Measurements from ENCODE around the gene TASP1.
A peak's percentile ranks its signal among the peaks of the same experiment; 100 is the strongest.

The TASP1 gene

DNA sequence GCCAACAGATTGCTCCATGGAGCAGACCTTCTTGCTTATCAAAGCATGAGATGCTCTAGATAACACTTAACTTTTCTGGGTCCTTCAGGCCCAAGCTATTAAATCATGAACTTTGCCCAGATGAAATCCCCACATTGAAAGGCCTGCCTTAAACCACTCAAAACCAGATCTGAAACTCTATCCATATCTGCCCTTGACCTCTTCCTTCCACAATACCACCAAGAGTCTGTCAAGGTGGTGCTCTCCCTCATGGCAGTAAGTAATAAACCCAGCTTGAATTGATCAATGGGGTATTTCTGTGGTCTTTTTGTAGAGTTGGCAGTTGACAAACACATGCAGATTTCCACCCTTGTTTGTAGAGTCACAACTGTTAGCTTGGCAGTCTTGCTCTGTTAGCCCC lies 282.1 kb downstream of the TASP1 start:
- no peaks in the 10 kb centered on the region for H3K36me3 ChIP-seq (ENCODE audit: control insufficient read depth, insufficient read depth, low read length)
- peaks cover 5% of the 10 kb centered on the region for H3K4me1 ChIP-seq (ENCODE audit: control insufficient read depth, insufficient read depth, low read length)
- no peak overlapping the region for H3K4me3 ChIP-seq (ENCODE audit: low read length)
- no peak overlapping the region for H3K27ac ChIP-seq (ENCODE audit: low read depth, low read length)
- no peak overlapping the region for H3K9ac ChIP-seq (ENCODE audit: low read length)
- H3K27me3 ChIP-seq (ENCODE audit: control insufficient read depth, insufficient read depth, low read length) = no peaks in the 10 kb centered on the region

DNA sequence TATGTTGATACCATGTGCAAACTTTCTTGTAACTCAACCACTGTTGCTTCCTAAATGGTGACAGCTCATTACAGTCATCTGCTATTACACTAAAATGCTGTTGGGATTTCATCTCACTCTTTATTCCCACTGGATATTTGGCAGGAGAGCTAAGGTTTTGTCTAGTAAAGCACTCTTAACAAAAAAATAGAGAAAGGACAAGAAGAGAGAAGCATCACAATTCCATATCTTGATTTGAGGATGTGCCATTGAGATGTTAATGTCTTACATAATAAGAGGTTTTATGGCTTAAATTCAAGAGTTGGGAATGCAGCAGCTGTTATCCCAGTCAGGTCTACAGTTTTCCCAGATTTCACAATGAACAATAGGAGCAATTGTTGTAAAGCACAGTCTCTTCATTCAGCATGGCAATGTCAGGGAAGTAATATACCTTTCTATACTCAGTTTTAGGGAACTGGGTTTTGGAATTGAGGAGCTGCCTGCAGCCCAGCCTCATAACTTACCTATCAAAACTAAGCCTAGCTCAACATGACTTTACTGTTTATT lies 282.7 kb downstream of the TASP1 start:
- peak overlapping the region; percentile 49 for H3K27ac ChIP-seq (ENCODE audit: low read depth, low read length)
- no peak overlapping the region for H3K9ac ChIP-seq (ENCODE audit: low read length)
- no peaks in the 10 kb centered on the region for H3K27me3 ChIP-seq (ENCODE audit: control insufficient read depth, insufficient read depth, low read length)
- no peak overlapping the region for H3K4me3 ChIP-seq (ENCODE audit: low read length)
- no peaks in the 10 kb centered on the region for H3K36me3 ChIP-seq (ENCODE audit: control insufficient read depth, insufficient read depth, low read length)
- peaks cover 5% of the 10 kb centered on the region for H3K4me1 ChIP-seq (ENCODE audit: control insufficient read depth, insufficient read depth, low read length)

DNA sequence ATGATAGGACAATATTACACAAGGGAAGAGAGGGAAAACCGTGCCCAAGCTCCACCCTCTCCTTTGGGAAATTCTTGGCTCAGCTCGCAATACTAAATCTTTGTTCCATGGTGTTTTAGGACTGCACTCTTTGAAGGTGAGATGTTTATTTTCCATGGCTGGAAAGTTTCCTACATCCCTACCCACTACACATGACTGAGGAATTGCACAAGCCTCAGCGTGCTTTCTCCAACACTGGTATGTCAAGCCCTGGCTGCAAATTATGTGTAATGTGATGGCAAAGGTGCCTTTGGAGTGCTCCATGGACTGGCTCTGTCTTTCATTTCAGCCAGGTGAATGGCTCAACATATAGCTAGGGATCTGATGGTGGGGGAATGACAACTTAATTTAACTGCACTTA lies 283.3 kb downstream of the TASP1 start:
- peak overlapping the region; percentile 49 for H3K27ac ChIP-seq (ENCODE audit: low read depth, low read length)
- H3K4me1 ChIP-seq (ENCODE audit: control insufficient read depth, insufficient read depth, low read length) = peaks cover 5% of the 10 kb centered on the region
- H3K27me3 ChIP-seq (ENCODE audit: control insufficient read depth, insufficient read depth, low read length) = no peaks in the 10 kb centered on the region
- H3K9ac ChIP-seq (ENCODE audit: low read length) = no peak overlapping the region
- H3K4me3 ChIP-seq (ENCODE audit: low read length) = no peak overlapping the region
- H3K36me3 ChIP-seq (ENCODE audit: control insufficient read depth, insufficient read depth, low read length) = no peaks in the 10 kb centered on the region

DNA sequence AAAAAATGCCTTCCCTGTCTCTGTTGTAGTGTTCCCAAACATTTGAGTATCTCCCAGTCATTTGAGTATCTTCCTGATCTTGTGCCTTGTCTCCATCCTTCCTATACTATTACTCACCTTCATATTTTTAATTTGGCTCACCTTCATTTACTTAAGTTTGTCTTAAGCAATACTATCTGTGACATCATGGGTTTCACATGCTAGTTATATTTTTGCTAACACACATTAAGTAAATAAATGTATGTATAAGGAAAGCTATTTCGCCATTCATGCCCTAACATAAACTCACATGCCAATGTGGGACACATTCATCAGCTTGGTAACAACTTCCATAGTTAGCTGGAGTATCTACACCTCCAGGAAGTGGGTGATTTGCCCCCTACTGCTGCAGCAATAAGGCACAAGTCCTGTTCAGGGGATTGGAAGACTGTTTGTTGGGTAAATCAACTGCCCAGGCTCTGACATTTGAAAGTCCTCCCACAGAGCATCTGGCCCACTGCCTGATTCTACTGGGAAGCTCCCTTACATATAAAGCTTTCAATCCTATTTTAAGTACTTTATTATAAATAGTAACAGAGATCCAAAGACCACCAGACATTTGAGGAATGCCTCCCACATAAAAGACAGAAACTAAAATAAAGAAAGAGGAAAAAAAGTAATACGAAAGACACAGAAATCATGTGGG lies 285.3 kb downstream of the TASP1 start:
- H3K9ac ChIP-seq (ENCODE audit: low read length) = no peak overlapping the region
- H3K27ac ChIP-seq (ENCODE audit: low read depth, low read length) = no peak overlapping the region
- H3K27me3 ChIP-seq (ENCODE audit: control insufficient read depth, insufficient read depth, low read length) = no peaks in the 10 kb centered on the region
- no peaks in the 10 kb centered on the region for H3K36me3 ChIP-seq (ENCODE audit: control insufficient read depth, insufficient read depth, low read length)
- no peak overlapping the region for H3K4me3 ChIP-seq (ENCODE audit: low read length)
- H3K4me1 ChIP-seq (ENCODE audit: control insufficient read depth, insufficient read depth, low read length) = peaks cover 5% of the 10 kb centered on the region

DNA sequence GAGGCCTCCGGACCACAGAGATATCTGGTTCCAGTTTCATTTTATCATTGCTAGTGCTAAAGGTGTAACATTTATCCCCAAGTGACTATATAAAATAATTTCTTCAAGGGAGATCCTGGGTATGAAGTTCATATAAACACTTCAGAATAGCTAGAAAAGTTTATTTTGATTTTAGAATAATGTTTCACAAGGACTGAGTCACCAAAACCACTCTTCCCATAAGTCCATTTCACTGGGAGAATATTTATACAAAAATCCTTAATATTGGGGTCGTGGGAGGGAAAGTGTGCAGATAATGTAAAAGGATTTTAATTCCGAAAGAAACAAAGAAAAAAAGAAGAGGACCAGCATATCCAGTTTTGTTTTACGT lies 289.5 kb downstream of the TASP1 start:
- Histone ChIP-seq H3K4me3 (ENCODE audit: low read length) (no peak overlapping the region), H3K36me3 (ENCODE audit: control insufficient read depth, insufficient read depth, low read length) (no peaks in the 10 kb centered on the region), H3K4me1 (ENCODE audit: control insufficient read depth, insufficient read depth, low read length) (peaks cover 2% of the 10 kb centered on the region), H3K27me3 (ENCODE audit: control insufficient read depth, insufficient read depth, low read length) (no peaks in the 10 kb centered on the region), H3K27ac (ENCODE audit: low read depth, low read length) (no peak overlapping the region), H3K9ac (ENCODE audit: low read length) (no peak overlapping the region)

DNA sequence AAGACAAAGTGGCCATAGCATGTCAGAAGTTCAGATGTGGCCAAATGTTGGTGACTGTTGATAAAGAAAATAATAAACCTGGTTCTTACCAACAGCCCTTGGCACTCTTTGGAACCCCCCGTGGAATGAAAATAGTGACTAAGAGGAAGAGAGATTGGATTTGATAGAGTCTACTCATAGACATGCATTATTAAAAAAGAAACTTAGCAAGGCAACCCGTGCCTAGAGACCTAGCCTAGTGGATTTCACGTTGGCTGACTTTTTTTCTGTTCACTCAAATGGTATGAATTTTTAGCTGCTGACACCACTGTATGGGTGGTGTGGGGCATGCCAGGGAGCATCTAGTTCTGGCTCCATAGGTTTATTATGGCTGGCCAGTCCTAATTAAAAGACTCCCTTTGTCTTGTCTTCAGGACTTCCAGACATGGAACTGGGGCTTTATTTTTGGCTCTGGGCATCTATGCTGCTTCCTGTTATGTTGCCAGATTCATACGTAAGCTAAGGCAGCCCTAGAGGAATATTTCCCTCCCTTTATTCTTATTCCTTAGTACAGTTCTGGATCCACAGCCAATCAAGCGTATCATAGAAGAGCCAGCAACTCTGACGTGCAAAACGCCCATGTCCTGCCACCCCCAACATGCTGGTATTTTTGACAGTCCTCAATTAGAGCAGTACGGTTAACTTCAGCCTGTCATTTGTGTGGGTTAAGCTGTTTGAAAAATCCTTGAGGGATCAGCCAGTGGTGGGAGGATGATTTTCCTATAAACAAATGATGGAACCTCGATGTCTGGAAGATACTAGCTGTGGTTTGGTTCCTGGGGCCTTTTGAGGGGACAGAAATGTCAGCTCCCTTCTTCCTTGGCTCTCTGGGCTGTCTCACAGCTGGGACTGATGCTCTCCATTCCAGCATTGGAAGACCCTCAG lies 290.2 kb downstream of the TASP1 start:
- Histone ChIP-seq H3K27me3 (ENCODE audit: control insufficient read depth, insufficient read depth, low read length) (no peaks in the 10 kb centered on the region), H3K36me3 (ENCODE audit: control insufficient read depth, insufficient read depth, low read length) (no peaks in the 10 kb centered on the region), H3K4me1 (ENCODE audit: control insufficient read depth, insufficient read depth, low read length) (peaks cover 2% of the 10 kb centered on the region), H3K27ac (ENCODE audit: low read depth, low read length) (peak overlapping the region; percentile 30), H3K9ac (ENCODE audit: low read length) (no peak overlapping the region), H3K4me3 (ENCODE audit: low read length) (peak overlapping the region; percentile 9)

DNA sequence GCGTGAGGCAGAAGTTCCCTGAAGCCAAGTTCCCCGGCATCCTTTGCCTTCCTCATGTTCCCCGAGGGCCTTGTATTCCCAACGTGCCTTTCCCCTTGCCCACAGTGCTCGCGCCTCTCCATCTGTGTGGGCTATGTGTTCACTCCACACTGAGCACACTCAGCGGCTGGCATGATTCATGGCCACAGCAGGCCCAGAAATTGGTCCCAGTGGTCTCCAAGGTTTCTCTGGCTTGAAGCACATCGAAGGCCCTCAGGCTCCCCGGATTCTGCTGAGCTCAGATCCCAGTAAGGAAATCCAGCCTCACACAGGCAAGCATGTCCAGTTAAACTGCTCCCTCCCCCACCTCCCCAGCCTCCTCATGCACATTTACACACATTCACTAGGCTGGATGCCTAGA lies 294.1 kb downstream of the TASP1 start:
- H3K4me1 ChIP-seq (ENCODE audit: control insufficient read depth, insufficient read depth, low read length) = peaks cover 7% of the 10 kb centered on the region
- no peaks in the 10 kb centered on the region for H3K27me3 ChIP-seq (ENCODE audit: control insufficient read depth, insufficient read depth, low read length)
- no peaks in the 10 kb centered on the region for H3K36me3 ChIP-seq (ENCODE audit: control insufficient read depth, insufficient read depth, low read length)
- H3K27ac ChIP-seq (ENCODE audit: low read depth, low read length) = no peak overlapping the region
- no peak overlapping the region for H3K4me3 ChIP-seq (ENCODE audit: low read length)
- H3K9ac ChIP-seq (ENCODE audit: low read length) = no peak overlapping the region

DNA sequence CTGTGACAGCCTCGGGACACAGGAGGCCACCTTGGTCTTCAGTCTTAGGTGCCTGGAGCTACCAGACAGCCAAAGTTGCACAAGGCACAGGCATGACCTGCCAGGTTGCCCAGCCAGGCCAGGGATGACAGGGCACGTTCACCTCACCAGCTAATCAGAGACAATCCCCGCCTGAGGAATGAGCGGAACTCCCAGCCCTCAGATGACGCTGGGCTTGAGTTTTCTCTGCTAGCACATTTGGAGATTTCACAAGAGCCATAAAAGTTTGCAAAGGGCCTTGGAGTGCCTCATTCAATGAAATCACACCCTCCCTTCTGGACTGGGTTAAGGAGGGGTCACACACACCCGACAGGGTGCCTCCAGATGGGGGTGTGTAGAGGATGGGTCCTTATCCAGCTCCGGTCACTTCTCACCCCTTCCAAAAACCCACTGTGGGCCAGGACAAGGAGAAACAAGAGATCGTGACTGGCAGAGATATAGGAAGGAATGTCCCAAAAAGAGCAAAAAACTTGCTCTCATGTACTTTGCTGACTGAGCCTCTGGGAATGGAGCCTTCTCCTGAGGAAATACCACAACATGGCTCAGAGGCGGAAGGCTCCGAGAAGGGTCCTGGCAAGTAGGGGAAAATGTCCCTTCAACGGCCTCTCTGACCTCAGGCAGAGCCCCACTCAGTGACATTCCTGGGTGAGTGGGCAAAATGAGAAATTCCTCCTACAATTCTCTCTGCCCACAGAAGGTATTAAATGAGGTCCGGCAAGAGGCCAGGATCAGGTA lies 296.1 kb downstream of the TASP1 start:
- Histone ChIP-seq H3K9ac (ENCODE audit: low read length) (no peak overlapping the region), H3K27ac (ENCODE audit: low read depth, low read length) (no peak overlapping the region), H3K4me1 (ENCODE audit: control insufficient read depth, insufficient read depth, low read length) (peaks cover 9% of the 10 kb centered on the region), H3K4me3 (ENCODE audit: low read length) (no peak overlapping the region), H3K27me3 (ENCODE audit: control insufficient read depth, insufficient read depth, low read length) (no peaks in the 10 kb centered on the region), H3K36me3 (ENCODE audit: control insufficient read depth, insufficient read depth, low read length) (no peaks in the 10 kb centered on the region)

DNA sequence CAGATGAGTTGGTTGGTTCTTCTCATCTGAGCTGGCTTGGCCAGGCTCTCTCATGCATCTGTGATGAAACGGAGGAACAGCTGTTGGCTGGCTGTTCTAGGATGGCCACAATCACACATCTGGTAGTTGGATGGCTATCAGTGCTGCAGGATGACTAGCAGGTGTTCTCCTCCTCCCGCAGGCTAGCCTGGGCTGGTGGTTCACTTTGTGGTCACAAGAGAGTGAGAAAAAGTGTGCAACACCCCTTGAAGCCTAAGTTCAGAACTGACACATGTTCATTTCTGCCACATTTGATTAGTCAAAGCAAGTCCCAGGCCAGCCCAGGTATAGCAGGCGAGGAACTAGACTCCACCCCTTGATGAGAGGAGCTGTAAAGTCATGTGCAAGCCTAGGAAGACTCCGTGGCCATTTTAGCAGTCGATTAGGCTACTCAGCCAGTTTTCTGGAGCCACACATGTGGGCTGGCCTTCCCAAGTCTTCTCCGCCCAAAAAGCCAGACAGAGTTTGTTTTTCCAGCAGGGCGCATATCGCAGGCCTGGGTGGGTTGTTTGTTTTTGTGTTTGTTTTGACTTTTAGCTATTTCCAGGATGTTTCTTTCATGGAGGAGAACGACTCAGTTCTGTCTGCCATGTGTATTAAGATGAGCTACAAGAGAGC lies 296.9 kb downstream of the TASP1 start:
- Histone ChIP-seq H3K36me3 (ENCODE audit: control insufficient read depth, insufficient read depth, low read length) (no peaks in the 10 kb centered on the region), H3K27ac (ENCODE audit: low read depth, low read length) (no peak overlapping the region), H3K4me3 (ENCODE audit: low read length) (no peak overlapping the region), H3K4me1 (ENCODE audit: control insufficient read depth, insufficient read depth, low read length) (peaks cover 9% of the 10 kb centered on the region), H3K27me3 (ENCODE audit: control insufficient read depth, insufficient read depth, low read length) (no peaks in the 10 kb centered on the region), H3K9ac (ENCODE audit: low read length) (no peak overlapping the region)

DNA sequence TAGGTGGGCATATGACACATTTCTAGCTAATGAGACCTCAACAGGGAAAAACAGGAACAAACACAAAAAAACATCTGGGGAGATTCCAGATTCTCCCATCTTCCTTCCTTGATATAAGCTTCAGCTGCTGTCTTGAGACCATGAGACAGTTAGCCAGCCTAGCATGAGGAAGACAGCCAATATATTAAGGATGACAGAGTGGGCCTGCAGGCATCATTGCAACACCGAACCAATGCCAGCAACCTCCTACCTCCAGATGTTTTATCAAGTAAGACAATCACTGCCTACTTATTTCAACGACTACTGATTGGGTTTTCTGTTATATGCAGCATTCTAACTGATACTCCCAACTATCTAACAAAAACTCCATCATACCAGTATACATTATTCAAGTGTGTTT lies 298.6 kb downstream of the TASP1 start:
- peaks cover 9% of the 10 kb centered on the region for H3K4me1 ChIP-seq (ENCODE audit: control insufficient read depth, insufficient read depth, low read length)
- H3K9ac ChIP-seq (ENCODE audit: low read length) = no peak overlapping the region
- no peak overlapping the region for H3K27ac ChIP-seq (ENCODE audit: low read depth, low read length)
- no peaks in the 10 kb centered on the region for H3K36me3 ChIP-seq (ENCODE audit: control insufficient read depth, insufficient read depth, low read length)
- H3K4me3 ChIP-seq (ENCODE audit: low read length) = no peak overlapping the region
- H3K27me3 ChIP-seq (ENCODE audit: control insufficient read depth, insufficient read depth, low read length) = no peaks in the 10 kb centered on the region
